Astrocyte (in vitro differentiated cells and primary cell): ENCODE results near the gene CNTNAP2.

Experiments used
- EZH2 ChIP-seq: IDR thresholded peaks from 2 replicates; pipeline ENCODE4 v1.6.1; 2012; ENCODE audit warnings: mild to moderate bottlenecking, low read length, inconsistent platforms; ENCODE audit not compliant: insufficient read depth
- TF ChIP-seq, protein P1 (sequence below): IDR thresholded peaks from 2 replicates; pipeline ENCODE4 v1.5.1; 2011; ENCODE audit warnings: low read depth, mild to moderate bottlenecking, inconsistent platforms, low read length, moderate library complexity; ENCODE audit not compliant: insufficient read depth

DNA sequence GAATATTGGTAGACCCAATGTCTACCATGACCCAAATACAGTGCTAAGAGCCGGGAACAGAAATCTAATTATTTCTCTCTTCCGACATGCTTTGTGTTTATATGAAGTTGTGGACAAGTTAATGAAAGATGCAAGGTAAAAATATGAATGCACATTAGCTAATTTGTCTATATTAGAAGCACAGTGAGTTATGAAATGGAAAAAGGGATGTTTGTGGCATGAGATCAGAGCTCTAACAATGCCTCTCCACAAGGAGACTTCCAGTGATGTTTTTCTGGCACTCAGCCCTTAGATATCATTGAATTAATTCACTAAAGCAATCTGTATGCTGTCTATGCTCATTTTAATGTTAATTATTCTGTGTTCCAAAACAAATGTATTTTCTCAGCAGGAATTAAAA is 897.2 kb downstream of the CNTNAP2 start:
- TF ChIP-seq, protein P1, sequence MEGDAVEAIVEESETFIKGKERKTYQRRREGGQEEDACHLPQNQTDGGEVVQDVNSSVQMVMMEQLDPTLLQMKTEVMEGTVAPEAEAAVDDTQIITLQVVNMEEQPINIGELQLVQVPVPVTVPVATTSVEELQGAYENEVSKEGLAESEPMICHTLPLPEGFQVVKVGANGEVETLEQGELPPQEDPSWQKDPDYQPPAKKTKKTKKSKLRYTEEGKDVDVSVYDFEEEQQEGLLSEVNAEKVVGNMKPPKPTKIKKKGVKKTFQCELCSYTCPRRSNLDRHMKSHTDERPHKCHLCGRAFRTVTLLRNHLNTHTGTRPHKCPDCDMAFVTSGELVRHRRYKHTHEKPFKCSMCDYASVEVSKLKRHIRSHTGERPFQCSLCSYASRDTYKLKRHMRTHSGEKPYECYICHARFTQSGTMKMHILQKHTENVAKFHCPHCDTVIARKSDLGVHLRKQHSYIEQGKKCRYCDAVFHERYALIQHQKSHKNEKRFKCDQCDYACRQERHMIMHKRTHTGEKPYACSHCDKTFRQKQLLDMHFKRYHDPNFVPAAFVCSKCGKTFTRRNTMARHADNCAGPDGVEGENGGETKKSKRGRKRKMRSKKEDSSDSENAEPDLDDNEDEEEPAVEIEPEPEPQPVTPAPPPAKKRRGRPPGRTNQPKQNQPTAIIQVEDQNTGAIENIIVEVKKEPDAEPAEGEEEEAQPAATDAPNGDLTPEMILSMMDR, result no peak
- TF ChIP-seq EZH2, result no peak
